ENCODE measurements around the gene DNAH14.

- TF ChIP-seq POLR2AphosphoS5 (IDR thresholded peaks at IDR 0.05; ENCODE audit: insufficient read depth, low read depth, low read length) (no peak), FOS (IDR thresholded peaks at IDR 0.05; ENCODE audit: borderline replicate concordance, insufficient read depth, low read length) (no peak)
Measured at GRCh38 chr1:224921354-224921753, 8.1 kb upstream of the DNAH14 start.

Data from endothelial cell of umbilical vein (primary cell).